ENCODE data around the gene ACSBG1. TPM values are rescaled to one million over a fixed set of nuclear protein-coding genes. Genes with fewer than 3 reads are reported as not detected.

Gene ACSBG1
- total RNA-seq, 1 donor from 2014 or later: not detected

- TF ChIP-seq CTCF (IDR thresholded peaks at IDR 0.05): no peak
- no peaks in the 10 kb centered on the region for H3K9me3 ChIP-seq
- no peak overlapping the region for H3K27ac ChIP-seq
- peak in 1 of 2 donors; percentile 39 for DNase-seq (ENCODE audit: low spot score in 2 of 2)
- no peak overlapping the region for H3K4me3 ChIP-seq
- no peaks in the 10 kb centered on the region for H3K36me3 ChIP-seq
- H3K27me3 ChIP-seq: no peaks in the 10 kb centered on the region
- intact Hi-C loops (cut with DNase I): no loop called here
- H3K4me1 ChIP-seq: no peaks in the 10 kb centered on the region
Observed at GRCh38 chr15:78201281-78202190, 32.8 kb downstream of the ACSBG1 start.

GRCh38 chr15:78200276-78200930 is 34.0 kb downstream of the ACSBG1 start:
- DNase-seq (ENCODE audit: low spot score in 2 of 2): peak in 1 of 2 donors; percentile 34
- Histone ChIP-seq H3K4me3 (no peak overlapping the region), H3K36me3 (no peaks in the 10 kb centered on the region), H3K4me1 (no peaks in the 10 kb centered on the region), H3K27ac (no peak overlapping the region), H3K27me3 (no peaks in the 10 kb centered on the region), H3K9me3 (no peaks in the 10 kb centered on the region)
- TF ChIP-seq CTCF (IDR thresholded peaks at IDR 0.05): no peak
- intact Hi-C loops (cut with DNase I): no loop called here

GRCh38 chr15:78197632-78198031 is 36.7 kb downstream of the ACSBG1 start:
- peak in 1 of 2 donors; percentile 2 for DNase-seq (ENCODE audit: low spot score in 2 of 2)
- Histone ChIP-seq H3K4me3 (no peak overlapping the region), H3K4me1 (no peaks in the 10 kb centered on the region), H3K27ac (no peak overlapping the region), H3K27me3 (no peaks in the 10 kb centered on the region), H3K36me3 (no peaks in the 10 kb centered on the region), H3K9me3 (no peaks in the 10 kb centered on the region)
- no peak for TF ChIP-seq CTCF (IDR thresholded peaks at IDR 0.05)
- intact Hi-C loops (cut with DNase I): no loop called here

GRCh38 chr15:78195735-78196201 is 38.6 kb downstream of the ACSBG1 start:
- Histone ChIP-seq H3K27me3 (no peaks in the 10 kb centered on the region), H3K4me1 (no peaks in the 10 kb centered on the region), H3K27ac (no peak overlapping the region), H3K4me3 (no peak overlapping the region), H3K36me3 (no peaks in the 10 kb centered on the region), H3K9me3 (peaks cover 0 to 6% of the 10 kb centered on the region in 2 donors)
- intact Hi-C loops (cut with DNase I): loop anchor here (1.0 kb wide), 3 partner anchors 64 to 236 kb away; partner anchors contain the start of gene CIB2
- TF ChIP-seq CTCF (IDR thresholded peaks at IDR 0.05): peak; percentile 60 to 69 (median 63)
- DNase-seq (ENCODE audit: low spot score in 2 of 2): peak in 1 of 2 donors; percentile 63

GRCh38 chr15:78194568-78194925 is 39.8 kb downstream of the ACSBG1 start:
- DNase-seq (ENCODE audit: low spot score in 2 of 2): peak in 1 of 2 donors; percentile 58
- no peak overlapping the region for H3K27ac ChIP-seq
- H3K36me3 ChIP-seq: no peaks in the 10 kb centered on the region
- H3K27me3 ChIP-seq: no peaks in the 10 kb centered on the region
- peaks cover 0 to 6% of the 10 kb centered on the region in 2 donors for H3K9me3 ChIP-seq
- intact Hi-C loops (cut with DNase I): no loop called here
- no peaks in the 10 kb centered on the region for H3K4me1 ChIP-seq
- H3K4me3 ChIP-seq: no peak overlapping the region
- no peak for TF ChIP-seq CTCF (IDR thresholded peaks at IDR 0.05)
